ENCODE data around the gene METTL25B. TPM values are rescaled to one million over a fixed set of nuclear protein-coding genes. Genes with fewer than 3 reads are reported as not detected.
A peak's percentile ranks its signal among the peaks of the same experiment; 100 is the strongest.

The METTL25B gene
- total and polyA plus RNA-seq, 2 of the 13 experiments (the other 11 are each of a cell fraction or from before 2014, with no cell fraction given), result 11.9 to 24.0 TPM

- TF ChIP-seq EP300 (IDR thresholded peaks at IDR 0.05; ENCODE audit: low read depth in 2 of 2, low read length in 2 of 2) (peak; percentile 20 to 48; a peak in 2 of 4 replicates), EP300 (CRISPR knock-in tag; IDR thresholded peaks at IDR 0.05; ENCODE audit: borderline replicate concordance) (no peak), ZNF841 (CRISPR knock-in tag; IDR thresholded peaks at IDR 0.05; ENCODE audit: borderline replicate concordance) (no peak), ZNF414 (CRISPR knock-in tag; IDR thresholded peaks at IDR 0.05) (no peak), ZBTB34 (CRISPR knock-in tag; IDR thresholded peaks at IDR 0.05) (no peak), MTA3 (CRISPR knock-in tag; IDR thresholded peaks at IDR 0.05) (no peak), TFAP4 (IDR thresholded peaks at IDR 0.05; ENCODE audit: borderline replicate concordance, low read depth) (peak; percentile 66), REST (IDR thresholded peaks at IDR 0.05; ENCODE audit: borderline replicate concordance in 1 of 2, low read depth in 1 of 2, low read length in 2 of 2) (no peak), ZNF768 (CRISPR knock-in tag; IDR thresholded peaks at IDR 0.05) (peak; percentile 80; the same call in 1 of the 2 replicates), PLSCR1 (CRISPR knock-in tag; IDR thresholded peaks at IDR 0.05; ENCODE audit: borderline replicate concordance) (no peak), GFI1 (CRISPR knock-in tag; IDR thresholded peaks at IDR 0.05; ENCODE audit: borderline replicate concordance) (no peak), DDIT3 (CRISPR knock-in tag; IDR thresholded peaks at IDR 0.05) (no peak), ZMAT3 (CRISPR knock-in tag; conservative IDR thresholded peaks at IDR 0.05) (no peak), REXO4 (CRISPR knock-in tag; IDR thresholded peaks at IDR 0.05; ENCODE audit: borderline replicate concordance) (no peak), MIER3 (CRISPR knock-in tag; IDR thresholded peaks at IDR 0.05; ENCODE audit: borderline replicate concordance) (no peak), ZMYM2 (CRISPR knock-in tag; IDR thresholded peaks at IDR 0.05) (no peak), MXI1 (IDR thresholded peaks at IDR 0.05; ENCODE audit: borderline replicate concordance, low read depth, low read length) (peak; percentile 93)
Observed at GRCh38 chr1:156746728-156747631, 18.7 kb downstream of the METTL25B start (continued).

All from HepG2 (cell line).